ENCODE data around the gene RNF217. TPM values are rescaled to one million over a fixed set of nuclear protein-coding genes. Genes with fewer than 3 reads are reported as not detected.

RNF217 gene
- total RNA-seq, 1 donor from 2014 or later = 25.5 TPM

GRCh38 chr6:125077453-125077852 is 115.2 kb downstream of the RNF217 start:
- Histone ChIP-seq H3K27me3 (ENCODE audit: low read depth) (no peaks in the 10 kb centered on the region), H3K27ac (no peak overlapping the region), H3K4me1 (no peaks in the 10 kb centered on the region), H3K9me3 (no peaks in the 10 kb centered on the region), H3K36me3 (peaks cover 20% of the 10 kb centered on the region), H3K4me3 (no peak overlapping the region)
- intact Hi-C loops (cut with DNase I) = no loop called here
- ATAC-seq (no peak), DNase-seq (no peak)
- no peak for TF ChIP-seq CTCF (IDR thresholded peaks at IDR 0.05)

- peaks cover 31% of the 10 kb centered on the region for H3K36me3 ChIP-seq
- H3K9me3 ChIP-seq = no peaks in the 10 kb centered on the region
- intact Hi-C loops (cut with DNase I) = no loop called here
- no peak for ATAC-seq
- TF ChIP-seq CTCF (IDR thresholded peaks at IDR 0.05) = no peak
- no peak for DNase-seq
- H3K4me3 ChIP-seq = no peak overlapping the region
- no peaks in the 10 kb centered on the region for H3K27me3 ChIP-seq (ENCODE audit: low read depth)
- H3K4me1 ChIP-seq = no peaks in the 10 kb centered on the region
- no peak overlapping the region for H3K27ac ChIP-seq
Measured at GRCh38 chr6:125078602-125079321, 116.5 kb downstream of the RNF217 start.

- no peak for TF ChIP-seq CTCF (IDR thresholded peaks at IDR 0.05)
- Histone ChIP-seq H3K4me1 (no peaks in the 10 kb centered on the region), H3K4me3 (no peak overlapping the region), H3K27me3 (ENCODE audit: low read depth) (no peaks in the 10 kb centered on the region), H3K9me3 (no peaks in the 10 kb centered on the region), H3K27ac (no peak overlapping the region), H3K36me3 (peaks cover 16% of the 10 kb centered on the region)
- DNase-seq = no peak
- ATAC-seq = no peak
- intact Hi-C loops (cut with DNase I) = no loop called here
Measured at GRCh38 chr6:125082908-125083683, 120.9 kb downstream of the RNF217 start.

GRCh38 chr6:125083684-125083990 is 121.4 kb downstream of the RNF217 start:
- Histone ChIP-seq H3K27me3 (ENCODE audit: low read depth) (no peaks in the 10 kb centered on the region), H3K9me3 (no peaks in the 10 kb centered on the region), H3K4me3 (no peak overlapping the region), H3K4me1 (no peaks in the 10 kb centered on the region), H3K27ac (no peak overlapping the region), H3K36me3 (peaks cover 13% of the 10 kb centered on the region)
- DNase-seq (no peak), ATAC-seq (no peak)
- TF ChIP-seq CTCF (IDR thresholded peaks at IDR 0.05) = no peak
- intact Hi-C loops (cut with DNase I) = no loop called here

GRCh38 chr6:125086716-125087115 is 124.5 kb downstream of the RNF217 start:
- TF ChIP-seq CTCF (IDR thresholded peaks at IDR 0.05) = no peak
- ATAC-seq = no peak
- H3K36me3 ChIP-seq = peaks cover 13% of the 10 kb centered on the region
- no peaks in the 10 kb centered on the region for H3K27me3 ChIP-seq (ENCODE audit: low read depth)
- intact Hi-C loops (cut with DNase I) = no loop called here
- no peak for DNase-seq
- H3K9me3 ChIP-seq = no peaks in the 10 kb centered on the region
- no peak overlapping the region for H3K4me3 ChIP-seq
- no peak overlapping the region for H3K27ac ChIP-seq
- no peaks in the 10 kb centered on the region for H3K4me1 ChIP-seq
